TTC549 (cell line): ENCODE data around the gene FNDC11.
"Not testable (repeated sequence)": the region's sequence is repeated elsewhere in the genome, so short reads cannot be mapped to it uniquely, and the experiment has no call there.

ENCODE experiments used
- FAIRE-seq: peaks from 2 replicates; lab custom pipeline; 2012; peaks lifted over from hg19 to GRCh38; lab: Jason Lieb, UNC

The FNDC11 gene

DNA sequence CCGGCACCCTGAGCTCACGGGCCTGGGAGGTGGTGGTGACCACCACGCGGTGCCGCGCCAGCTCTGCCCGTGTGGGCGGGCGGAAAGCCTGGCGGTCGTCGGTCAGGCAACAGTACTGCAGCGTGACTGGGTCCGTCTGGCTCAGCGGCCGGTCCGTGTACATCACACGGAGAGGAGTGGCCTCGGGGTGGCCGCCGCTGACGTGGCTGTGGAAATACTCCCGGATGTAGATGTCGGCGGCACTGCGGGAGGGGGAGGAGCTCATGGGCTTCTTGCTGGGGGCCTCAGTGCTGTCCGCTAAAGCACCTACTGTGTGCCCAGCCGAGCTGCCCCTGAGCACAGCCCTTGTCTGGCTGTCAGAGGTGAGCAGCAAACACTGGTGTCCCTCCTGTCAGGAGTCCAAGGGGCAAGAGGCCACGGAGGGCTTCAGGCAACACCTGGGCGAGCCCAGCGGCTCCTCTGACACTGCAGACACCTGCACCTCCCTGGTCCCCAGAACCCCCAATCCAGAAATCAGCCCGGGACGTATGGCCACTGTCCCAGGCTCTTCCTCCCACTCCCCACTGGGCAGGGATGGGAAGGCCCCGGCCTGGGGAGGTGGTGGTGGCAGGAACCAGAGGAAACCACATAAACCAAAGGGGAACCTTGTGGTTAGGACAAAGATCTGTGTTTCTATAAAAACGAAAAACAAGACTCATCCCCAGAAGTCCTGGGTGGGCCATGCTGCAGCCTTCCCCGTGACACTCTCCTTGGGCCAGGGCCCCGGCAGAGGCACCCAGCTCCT, 13.6 kb downstream of the FNDC11 start:
- no peak for FAIRE-seq

DNA sequence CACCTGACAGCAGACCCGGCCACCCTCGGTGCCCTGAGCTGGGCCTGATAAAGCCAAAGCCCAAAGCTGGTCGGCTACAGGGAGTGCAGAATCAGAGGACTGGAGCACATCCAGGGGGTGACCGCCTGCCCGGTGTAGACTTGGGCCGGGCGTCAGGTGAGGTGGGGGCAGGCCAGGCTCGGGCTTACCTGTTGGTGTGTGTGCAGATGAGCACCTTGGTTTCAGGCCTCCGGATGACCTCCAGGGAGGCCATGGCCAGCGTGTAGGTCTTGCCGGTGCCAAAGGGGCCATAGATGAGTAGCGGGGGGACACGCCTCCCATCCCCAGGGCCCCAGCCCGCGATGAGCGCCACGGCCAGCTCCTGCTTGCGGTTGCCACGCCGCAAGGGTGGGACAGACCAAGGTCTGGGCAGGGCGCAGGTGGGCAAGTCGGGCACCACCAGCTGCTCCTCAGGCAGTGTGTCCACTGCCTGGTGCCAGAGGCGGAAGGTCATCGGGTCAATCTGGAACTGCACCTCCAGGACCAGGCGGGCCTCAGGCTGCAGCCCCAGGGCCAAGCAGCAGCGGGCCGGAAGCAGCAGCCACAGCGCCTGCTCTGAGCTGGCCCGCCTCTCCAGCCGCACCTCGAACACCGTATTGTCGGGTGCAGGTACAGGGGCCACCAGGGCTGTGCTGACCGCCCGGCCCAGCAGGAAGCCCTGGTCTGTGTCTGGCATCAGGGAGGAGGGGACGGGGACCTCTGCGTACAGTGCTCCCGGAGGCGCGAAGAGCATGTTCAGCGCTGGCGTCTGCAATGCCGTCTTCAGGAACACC, 14.4 kb downstream of the FNDC11 start:
- no peak for FAIRE-seq

DNA sequence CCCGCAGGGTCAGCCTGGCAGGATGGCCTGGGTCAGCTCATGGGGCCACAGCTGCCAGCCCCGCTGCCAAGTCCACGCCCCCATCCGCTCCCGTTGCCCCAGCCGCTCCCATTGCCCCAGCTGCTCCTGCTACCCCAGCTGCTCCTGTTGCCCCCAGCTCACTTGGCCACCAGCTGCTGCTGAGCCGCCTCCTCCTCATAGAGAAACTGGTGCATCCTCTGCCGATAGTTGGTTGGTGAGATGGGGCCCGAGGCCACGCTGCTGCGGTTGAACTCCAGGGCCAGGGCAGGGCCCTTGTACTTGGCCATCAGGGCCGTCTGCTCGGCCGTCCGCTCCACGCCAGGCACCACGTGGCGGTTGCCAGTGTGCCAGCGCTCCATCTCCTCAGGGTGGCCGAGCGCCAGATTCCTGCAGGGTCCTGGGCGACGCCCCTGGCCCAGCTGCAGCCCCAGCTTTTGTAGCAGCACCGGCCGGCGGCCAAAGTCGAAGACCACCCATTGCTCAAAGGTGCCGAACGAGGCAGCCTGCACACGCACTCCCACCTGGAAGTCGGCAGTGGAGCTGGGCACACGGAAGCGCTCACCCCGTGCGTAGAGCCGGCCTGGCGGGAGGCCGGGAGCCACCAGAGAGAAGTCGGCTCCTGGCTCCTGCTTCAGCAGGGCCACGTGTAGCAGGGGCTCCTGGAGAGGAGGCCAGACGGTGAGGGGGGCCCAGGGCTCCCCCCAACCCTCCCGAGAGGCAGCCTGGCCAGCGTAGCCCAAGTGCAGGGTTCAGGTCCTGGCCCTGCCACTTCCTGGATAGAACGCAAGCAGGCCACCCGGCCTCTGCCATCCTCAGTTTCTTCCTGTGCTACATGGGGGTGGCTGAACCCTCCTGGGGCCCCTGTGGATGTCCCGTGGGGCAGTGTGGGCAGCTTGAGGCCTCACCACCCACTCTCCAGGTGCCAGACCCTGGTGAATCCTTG, 15.3 kb downstream of the FNDC11 start:
- FAIRE-seq, result no peak

DNA sequence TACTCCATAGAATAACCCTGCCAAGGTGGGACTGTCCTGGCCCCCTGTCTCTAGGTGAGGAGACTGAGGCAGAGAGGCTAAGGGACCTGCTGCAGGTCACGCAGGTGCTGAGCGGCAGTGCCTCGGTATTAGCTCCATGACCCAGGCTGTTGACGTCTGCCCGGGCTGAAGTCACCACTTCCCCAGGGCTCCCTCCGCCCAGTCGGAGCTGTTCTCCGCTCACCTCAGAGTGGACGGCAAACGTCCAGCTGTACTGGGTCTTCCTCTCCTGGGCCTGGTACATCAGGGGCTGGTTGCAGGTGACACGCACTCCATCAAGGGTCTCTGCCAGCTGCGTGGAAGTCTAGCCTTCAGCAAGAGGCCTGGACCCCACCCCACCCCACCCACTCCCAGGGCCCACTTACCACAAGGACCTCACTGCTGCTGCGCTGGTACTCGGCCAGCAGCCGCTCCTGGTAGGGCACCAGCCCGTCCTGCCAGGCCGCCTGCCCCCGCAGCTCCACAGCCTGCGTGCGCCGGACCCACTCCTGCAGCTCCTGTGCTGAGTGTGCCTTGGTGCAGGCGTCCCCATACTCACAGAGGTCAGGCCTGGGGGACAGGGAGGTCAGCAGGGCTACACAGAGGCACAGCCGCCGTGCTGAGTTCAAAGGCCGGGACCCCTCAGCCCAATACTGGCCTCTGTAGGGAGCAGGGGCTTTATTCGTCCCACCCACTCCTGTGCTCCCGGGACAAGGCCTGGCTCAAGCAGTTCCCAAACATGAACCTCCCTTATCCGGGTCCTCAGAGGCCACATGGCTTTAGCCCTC, 16.5 kb downstream of the FNDC11 start:
- FAIRE-seq, result no peak

DNA sequence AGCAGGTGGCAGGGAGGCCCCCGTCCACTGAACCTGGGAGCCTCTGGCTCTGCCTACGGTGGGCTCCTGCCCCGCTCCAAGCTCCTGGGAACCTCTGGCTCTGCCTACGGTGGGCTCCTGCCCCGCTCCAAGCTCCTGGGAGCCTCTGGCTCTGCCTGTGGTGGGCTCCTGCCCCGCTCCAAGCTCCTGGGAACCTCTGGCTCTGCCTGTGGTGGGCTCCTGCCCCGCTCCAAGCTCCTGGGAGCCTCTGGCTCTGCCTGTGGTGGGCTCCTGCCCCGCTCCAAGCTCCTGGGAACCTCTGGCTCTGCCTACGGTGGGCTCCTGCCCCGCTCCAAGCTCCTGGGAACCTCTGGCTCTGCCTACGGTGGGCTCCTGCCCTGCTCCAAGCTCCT, 17.1 kb downstream of the FNDC11 start:
- FAIRE-seq, result not testable (repeated sequence)

DNA sequence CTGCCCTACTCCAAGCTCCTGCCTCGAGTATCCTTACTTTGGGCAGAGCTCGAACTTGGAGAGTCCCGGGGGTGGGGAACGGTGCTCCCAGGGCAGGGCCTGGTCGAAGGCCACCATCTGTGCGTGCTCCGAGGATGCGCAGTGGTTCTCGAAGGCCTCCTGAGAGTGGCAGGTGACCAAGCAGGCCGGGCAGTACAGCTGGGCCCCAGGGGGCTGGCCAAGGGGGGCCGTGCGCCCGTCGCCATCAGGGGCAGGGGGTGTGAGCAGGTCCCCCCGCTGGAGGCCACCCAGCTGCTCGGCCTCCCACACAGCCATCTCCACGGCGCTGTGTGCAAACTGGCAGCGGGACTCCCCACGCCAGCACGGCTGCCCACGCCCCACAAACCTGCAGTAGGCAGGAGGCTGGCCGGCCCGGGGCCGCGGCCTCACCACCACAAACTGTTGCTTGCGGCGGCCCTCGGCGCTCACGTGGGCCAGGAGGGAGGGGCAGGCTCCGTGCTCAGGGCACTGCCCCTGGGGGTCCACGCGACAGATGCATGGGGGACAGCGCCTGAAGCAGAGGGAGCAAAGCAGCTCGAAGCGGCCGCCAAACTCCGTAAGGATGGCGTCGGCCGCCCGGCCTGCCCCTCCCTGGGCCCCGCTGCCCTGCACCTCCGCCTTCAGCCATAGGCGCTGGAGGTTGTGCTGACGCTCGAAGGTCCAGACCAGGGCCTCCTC, 18.3 kb downstream of the FNDC11 start:
- no peak for FAIRE-seq

DNA sequence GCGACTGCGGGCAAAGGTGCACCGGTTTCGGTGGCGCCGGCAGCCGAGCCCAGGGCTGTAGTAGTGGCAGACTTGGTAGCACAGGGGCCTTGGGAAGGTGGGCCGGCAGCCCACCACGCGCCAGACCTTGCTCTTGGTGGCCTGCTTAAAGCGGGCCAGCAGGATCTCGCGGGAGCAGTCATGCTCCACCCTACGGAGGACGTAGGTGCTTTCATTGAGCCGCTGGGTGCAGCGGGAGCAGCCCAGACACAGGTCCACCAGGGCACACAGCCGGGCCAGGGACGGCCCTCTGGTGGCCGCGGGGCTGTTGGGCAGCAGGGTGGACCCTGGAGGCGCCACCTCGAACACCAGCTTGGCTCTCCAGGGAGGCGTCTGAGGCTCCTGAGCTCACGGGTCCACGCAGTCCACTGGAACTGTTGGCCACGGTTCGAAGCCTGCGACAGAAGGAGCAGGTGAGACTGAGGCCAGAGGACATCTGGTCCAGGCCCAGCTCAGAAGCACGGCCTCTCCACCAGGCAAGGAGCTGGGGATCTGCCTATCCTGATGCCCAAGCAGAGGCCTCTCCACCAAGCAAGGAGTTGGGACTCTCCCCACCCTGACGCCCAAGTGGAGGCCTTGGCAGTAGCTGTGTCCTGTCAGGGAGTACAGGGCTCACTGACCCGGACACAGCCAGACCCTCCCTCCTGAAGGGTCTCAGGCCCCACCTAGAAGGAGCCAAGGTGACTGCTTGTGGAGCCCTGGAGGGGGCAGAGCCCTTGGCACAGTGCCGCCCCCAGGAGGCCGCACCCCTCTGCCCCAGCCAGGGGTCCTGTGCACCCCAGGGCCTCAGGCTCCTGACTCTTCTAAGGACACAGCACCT, 19.1 kb downstream of the FNDC11 start:
- no peak for FAIRE-seq

DNA sequence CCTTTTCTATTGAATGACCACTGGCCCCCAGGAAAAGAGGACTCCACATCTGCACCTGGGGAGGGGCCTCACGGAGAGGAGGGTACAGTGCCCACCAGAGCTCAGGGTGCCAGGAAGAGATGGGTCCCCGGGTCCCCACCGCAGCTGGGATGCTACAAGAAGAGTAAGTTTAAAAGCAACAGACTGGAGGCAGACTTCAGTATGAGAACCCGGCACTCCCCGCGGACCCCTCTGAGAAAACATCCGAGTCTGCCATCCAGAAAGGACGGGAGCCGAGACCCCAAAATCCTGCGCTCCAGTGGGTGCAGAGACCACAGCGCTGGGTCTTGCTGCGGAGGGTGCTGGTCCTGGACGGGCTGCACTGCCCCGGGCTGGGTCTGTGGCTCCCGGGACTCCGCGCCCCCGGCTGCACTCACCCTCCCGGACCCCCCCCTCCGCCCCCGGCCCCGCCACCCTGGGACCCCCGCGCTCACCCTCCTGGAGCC, 19.7 kb downstream of the FNDC11 start:
- no peak for FAIRE-seq

DNA sequence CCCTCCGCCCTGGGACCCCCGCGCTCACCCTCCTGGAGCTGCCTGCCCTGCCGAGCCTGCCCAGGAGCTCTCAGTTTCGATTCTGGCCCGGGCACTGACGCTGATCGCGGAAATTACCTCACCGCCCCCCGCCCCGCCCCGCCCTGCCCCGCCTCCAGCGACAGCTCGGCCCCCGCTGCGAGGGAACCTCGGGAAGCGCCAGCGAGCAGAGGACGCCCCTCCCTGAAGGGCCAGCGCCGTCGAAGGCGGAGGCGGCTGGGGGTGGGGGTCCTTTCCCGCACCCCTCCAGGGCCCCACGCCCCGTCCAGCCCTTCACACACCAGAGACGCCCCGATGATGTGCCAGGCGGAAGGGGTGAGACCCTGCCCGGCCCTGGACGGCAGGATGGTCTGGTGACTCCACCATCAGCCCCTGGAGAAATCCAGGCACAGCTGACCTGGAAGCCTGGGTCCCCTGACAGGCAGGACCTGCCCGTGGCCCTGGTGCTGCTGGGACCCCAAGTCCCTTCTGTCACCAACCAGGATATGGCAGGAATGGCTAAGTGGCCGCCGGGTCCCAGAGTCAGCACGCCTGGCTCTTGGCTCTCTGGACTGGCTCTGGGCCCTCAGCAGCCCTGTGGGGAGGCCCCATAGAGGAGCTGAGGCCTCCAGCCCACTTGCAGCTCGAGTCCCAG, 20.3 kb downstream of the FNDC11 start, which contains the start of gene HELZ2:
TSS of gene HELZ2 (minus strand) at position 84 of the 673 bp plus-strand sequence. CDS start 1,854 bp downstream, outside the sequence.
- FAIRE-seq, result no peak

DNA sequence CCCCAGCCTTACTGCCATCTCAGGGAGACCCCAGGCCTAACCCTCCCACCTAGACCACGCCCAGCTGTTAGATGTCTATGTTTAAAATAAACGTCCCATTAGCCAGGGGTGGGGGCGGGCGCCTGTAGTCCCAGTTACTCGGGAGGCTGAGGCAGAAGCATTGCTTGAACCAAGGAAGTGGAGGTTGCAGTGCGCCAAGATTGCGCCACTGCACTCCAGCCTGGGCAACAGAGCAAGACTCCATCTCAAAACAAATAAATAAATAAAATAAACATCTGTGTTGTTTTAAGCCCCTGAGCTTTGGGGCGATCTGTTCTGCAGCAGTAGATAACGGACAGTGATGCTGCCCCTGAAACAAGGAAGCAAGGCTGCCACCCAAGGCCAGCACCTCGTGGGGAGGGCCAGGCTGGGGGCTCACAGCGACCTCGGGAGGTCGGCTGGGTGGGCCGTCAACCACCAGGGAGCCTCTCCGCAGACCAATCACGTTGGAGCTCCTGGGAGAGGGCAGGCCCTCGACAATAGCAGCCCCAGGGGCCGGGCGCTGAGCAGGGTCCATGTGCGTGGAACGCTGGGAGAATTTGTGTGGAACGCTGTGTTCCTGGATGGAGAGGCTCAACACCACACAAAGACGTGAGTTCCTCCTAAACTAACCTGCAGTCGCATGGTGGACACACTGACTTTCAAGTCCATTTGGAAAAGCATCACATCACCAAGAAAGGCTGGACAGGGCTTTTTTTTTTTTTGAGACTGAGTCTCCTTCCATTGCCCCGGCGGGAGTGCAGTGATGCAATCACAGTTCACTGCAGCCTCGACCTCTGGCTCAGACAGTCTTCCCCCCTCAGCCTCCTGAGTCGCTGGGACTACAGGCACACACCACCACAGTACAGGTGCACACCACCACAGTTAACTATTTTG, 21.1 kb downstream of the FNDC11 start:
- FAIRE-seq, result no peak

DNA sequence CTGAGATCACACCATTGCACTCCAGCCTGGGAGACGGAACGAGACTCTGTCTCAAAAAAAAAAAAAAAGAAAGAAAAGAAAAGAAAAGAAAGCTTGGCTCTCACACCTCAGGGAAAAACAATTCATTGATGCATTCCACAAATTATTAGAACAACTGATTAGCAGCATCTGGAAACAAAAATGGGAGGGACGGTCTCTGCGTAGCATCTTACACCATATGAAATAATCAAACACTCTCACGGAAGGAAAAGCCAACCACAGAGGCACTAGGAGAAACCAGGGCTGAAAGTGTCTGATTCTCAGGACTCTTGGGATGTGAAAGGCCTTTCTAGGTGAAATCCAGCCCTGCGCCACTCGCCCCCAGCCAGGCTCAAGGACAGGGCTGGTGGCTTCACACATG, 22.4 kb downstream of the FNDC11 start:
- FAIRE-seq, result no peak

DNA sequence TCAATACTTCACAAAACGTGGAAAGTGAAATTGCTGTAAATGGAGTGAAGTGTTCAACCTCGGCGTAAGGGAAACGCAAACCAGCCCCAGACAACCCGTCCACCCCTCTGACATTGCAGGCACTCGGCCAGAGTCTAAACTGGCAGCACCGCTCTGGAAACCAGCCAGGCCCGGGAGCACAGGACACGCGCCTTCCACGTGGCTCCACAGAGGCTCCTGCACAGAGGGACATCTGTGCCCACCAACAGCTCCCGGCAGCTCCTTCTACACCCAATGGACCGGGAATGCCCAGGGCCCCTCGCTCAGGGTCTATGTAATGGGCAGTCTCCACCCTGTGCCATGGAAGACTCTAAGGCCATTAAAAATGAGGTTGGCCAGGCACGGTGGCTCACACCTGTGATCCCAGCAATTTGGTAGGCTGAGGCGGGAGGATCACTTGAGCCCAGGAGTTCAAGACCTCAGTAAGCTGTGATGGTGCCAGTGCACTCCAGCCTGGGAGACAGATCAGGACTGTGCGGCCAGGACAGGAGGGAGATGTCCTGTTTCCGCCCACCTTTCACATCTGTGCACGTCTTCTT, 23.4 kb downstream of the FNDC11 start:
- no peak for FAIRE-seq

DNA sequence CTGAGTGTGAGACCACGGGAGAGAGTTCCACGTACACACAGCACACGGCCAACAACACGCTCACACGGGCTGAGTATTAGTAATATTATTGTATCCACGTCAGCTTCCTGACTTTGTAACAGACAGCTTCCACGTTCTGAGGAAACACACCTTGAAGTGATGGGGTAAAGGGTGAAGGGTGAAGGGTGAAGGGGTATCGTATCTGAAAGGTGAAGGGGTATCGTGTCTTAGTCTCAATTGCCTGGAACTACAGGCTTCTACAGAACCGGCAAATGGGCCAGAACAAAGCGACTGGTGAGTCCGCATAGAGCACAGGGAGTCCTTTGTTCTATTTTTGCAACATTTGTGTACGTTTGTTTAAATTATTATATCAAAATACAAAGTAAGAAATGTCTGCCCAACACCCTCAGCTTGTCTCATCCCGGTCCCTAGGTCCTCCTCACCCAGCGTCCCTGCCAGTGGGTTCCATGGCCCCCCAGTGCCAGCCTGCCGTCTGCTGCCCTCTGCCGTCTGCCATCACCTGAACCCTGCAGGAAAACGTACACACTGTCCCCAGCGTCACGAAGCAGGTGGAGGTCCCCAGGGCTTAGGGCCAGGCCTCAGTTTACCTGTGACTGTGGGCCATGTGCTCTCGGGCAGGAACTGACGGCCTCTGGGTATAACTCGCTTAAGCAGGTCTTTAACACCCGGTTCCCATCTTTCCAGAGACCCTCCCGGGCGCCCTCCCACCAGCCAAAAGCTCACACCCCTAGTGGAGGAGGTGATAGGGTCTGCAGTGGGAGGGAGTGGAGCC, 24.5 kb downstream of the FNDC11 start:
- no peak for FAIRE-seq

DNA sequence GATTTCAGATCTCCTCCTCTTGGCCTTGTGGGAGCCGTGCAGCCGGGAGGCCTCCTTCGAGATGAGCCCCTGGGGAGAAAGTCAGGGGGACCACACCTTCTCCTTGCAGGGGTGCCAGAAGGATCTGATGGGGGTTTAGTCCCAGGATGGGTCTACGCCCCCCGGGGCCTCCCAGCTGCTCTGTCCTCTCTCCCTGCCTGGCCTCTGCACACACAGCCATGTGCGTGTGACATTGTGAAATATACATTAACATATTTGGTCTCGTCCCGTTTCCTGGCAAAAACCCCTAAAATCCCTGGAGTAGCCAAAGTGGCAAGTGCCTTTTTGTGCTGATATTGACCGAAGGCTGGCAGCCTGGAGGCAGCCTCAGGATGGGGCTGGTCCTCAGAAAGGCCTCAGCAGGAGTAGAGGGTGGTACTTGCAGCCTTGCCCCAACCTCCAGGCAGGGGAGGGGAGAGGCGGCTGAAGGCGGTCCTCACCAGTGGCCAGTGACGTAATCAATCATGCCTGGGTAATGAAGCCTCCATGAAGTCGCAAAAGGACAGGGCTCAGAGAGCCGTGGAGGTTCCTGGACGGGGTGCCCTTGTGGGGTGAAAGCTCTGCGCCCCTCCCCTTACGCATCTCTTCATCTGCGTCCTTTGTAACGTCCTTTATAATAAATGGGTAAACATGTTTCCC, 25.2 kb downstream of the FNDC11 start:
- no peak for FAIRE-seq

DNA sequence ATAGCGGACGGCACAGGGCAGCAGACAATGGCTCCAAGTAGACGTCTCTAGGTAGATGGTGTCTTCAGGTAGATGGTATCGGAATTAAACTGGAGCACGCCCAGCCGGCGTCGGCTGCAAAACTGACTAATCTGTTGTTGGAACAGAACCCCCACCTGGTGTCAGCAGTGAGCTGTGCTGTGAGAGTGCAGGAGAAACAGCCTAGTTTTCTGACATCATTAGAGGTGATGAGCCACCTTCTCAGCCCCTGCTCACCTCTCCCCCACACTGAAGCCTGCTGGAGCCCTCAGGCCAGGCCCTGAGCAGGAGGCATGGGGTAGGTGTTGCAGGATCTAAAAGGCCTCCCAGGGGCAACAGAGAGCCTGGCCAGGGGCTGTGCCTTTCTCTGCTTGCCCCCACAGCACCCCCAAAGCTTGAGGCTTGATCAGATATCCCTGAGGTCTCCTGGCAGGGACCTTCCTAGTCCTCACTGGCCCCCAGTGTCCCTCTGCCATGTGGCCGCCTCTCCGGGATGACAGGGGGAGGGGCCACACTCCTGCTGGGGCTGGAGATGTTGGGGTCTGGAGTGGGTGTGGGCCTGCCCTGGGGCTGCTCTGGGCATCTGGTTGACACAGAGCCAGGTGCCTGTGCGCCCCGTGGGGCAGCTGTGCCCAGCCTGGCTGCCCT, 27.0 kb downstream of the FNDC11 start:
- no peak for FAIRE-seq
